NCI-H748 (cell line): ENCODE results near the gene MYOF.
"Not testable (repeated sequence)": the region's sequence is repeated elsewhere in the genome, so short reads cannot be mapped to it uniquely, and the experiment has no call there.

Source experiments
- DNase-seq: peaks from one replicate; lab custom pipeline; 2025; ENCODE audit not compliant: unreplicated experiment; lab: John Stamatoyannopoulos, UW

The MYOF gene

GRCh38 chr10:93434991-93435491, 47.1 kb downstream of the MYOF start:
- DNase-seq = no peak

GRCh38 chr10:93431361-93431760, 50.8 kb downstream of the MYOF start:
- no peak for DNase-seq

GRCh38 chr10:93425861-93426260, 56.3 kb downstream of the MYOF start:
- DNase-seq = no peak

- DNase-seq = no peak
Measured at GRCh38 chr10:93422118-93422517, 60.0 kb downstream of the MYOF start.

- no peak for DNase-seq
Measured at GRCh38 chr10:93420944-93421825, 60.9 kb downstream of the MYOF start.

- DNase-seq = peak; percentile 28
Measured at GRCh38 chr10:93420091-93420490, 62.0 kb downstream of the MYOF start.

GRCh38 chr10:93419016-93419415, 63.1 kb downstream of the MYOF start:
- DNase-seq = not testable (repeated sequence)

GRCh38 chr10:93417921-93418320, 64.2 kb downstream of the MYOF start:
- DNase-seq = no peak

- DNase-seq = no peak
Measured at GRCh38 chr10:93417266-93417665, 64.9 kb downstream of the MYOF start.

- no peak for DNase-seq
Measured at GRCh38 chr10:93416824-93417223, 65.3 kb downstream of the MYOF start.

- DNase-seq = no peak
Measured at GRCh38 chr10:93415693-93416092, 66.4 kb downstream of the MYOF start.

- no peak for DNase-seq
Measured at GRCh38 chr10:93413252-93413689, 68.9 kb downstream of the MYOF start.

GRCh38 chr10:93412801-93413200, 69.3 kb downstream of the MYOF start:
- DNase-seq = no peak

GRCh38 chr10:93410697-93411348, 71.3 kb downstream of the MYOF start:
- no peak for DNase-seq

- no peak for DNase-seq
Measured at GRCh38 chr10:93408783-93409182, 73.4 kb downstream of the MYOF start.

GRCh38 chr10:93406364-93407145, 75.6 kb downstream of the MYOF start:
- no peak for DNase-seq

- peak; percentile 37 for DNase-seq
Measured at GRCh38 chr10:93404048-93404354, 78.1 kb downstream of the MYOF start.

- no peak for DNase-seq
Measured at GRCh38 chr10:93403152-93404047, 78.7 kb downstream of the MYOF start.

GRCh38 chr10:93402192-93402591, 79.9 kb downstream of the MYOF start:
- no peak for DNase-seq

GRCh38 chr10:93398528-93398927, 83.6 kb downstream of the MYOF start:
- DNase-seq = no peak

- DNase-seq = no peak
Measured at GRCh38 chr10:93397020-93397419, 85.1 kb downstream of the MYOF start.
